HG02610 (cell line): ENCODE results near the gene ATP6V1F.
A peak's percentile ranks its signal among the peaks of the same experiment; 100 is the strongest.

Experiments
- ATAC-seq: cut with Tn5 transposase; IDR thresholded peaks from one replicate; pipeline ENCODE4 v1.9.1; 2021; ENCODE audit warnings: mild to moderate bottlenecking, moderate library complexity; ENCODE audit not compliant: unreplicated experiment

Gene ATP6V1F

DNA sequence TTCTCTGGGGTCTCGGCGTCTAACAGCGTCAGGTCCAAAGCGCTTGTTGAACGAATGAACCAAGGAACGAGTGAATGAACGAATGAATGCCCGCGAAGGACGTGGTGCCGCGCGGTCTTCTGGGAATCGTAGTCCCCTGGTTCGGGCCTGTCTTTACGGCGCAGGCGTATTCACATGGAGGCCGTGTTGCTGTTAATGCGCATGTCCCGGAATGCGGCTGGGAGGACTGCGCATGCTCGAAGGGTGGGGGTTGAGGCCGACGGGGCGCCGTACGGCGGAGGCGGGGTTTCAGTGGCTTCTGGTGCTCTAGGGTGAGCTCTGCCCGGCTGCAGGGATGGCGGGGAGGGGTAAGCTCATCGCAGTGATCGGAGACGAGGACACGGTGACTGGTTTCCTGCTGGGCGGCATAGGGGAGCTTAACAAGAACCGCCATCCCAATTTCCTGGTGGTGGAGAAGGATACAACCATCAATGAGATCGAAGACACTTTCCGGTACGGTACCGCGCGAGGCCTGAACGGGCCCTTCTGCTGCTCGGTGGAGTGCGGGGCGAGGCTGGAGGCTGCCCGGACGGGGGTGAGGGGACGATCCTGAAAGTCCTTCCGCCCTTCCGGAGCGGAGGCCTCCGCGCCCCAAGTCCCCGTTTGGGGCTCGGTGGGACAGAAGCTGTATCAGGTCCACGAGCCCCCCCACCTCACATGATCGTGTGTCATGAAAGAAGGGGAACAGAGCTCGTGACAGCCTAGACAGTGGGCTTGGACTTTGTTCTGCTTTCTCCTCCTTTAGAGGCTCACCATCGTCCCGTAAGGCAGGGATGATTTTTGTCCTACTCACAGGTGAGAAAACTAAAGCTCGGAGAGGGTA lies at the start of gene ATP6V1F:
Gene ATP6V1F (plus strand): TSS at position 286 of the 862 bp plus-strand sequence. CDS start 49 bp downstream, at position 335.
- peak; percentile 90 for ATAC-seq

GRCh38 chr7:128814499-128814898 lies 48.2 kb upstream of the ATP6V1F start:
- no peak for ATAC-seq

DNA sequence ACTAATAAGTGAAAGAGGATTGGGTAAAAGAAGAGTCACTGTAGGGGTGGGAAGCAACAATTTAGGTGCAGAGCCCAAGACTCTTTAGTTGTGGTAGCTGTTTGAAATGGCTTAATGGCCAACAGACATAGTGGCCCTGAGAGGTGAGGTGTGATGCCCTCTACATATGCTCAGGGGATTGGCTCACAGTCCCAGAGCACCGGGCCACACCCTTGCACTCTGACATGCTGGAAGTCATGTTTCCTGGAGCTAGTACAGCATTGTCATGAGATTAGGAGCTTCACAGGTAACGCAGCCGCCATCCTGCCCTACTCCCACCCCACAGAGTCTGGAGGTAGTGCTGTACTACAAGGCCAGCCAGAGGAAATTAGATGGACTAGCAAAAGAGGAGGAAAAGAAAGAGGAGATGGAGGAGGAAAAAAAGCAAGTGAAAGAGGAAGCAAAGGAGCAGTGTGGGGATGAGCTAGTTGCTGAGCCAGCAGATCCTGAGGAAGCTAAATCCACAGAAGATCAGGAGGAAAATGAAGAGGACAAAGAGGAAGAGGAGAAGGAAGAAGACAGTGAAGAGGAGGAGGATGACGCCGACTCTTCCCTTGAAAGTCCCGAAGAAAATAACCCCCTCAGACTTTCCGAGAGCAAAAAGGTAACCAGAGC lies 47.2 kb upstream of the ATP6V1F start:
- no peak for ATAC-seq

GRCh38 chr7:128818694-128819093 lies 44.0 kb upstream of the ATP6V1F start:
- no peak for ATAC-seq

GRCh38 chr7:128821724-128822123 lies 40.9 kb upstream of the ATP6V1F start:
- ATAC-seq, result no peak

DNA sequence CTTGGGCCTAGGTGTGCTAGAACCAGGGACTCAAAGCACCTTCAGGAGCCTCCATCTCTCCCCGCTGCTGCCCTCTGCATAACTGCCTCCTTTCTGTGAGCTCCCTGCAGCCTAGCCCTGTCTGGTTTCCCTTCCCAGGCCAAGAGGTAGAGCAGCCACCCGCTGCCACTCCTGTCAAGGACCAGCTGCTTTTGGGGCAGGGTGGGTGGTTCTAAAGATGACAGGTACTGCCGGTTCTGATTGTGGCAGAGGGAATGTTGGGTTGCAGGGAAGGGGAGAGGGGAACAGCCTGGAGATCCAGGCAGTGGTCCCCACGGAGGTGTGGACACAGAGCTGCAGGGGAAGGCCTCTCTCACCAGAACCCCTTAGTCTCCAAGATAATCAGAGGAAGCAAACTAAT lies 36.1 kb upstream of the ATP6V1F start:
- ATAC-seq, result no peak

- ATAC-seq, result no peak
Measured at GRCh38 chr7:128826916-128827247, 35.8 kb upstream of the ATP6V1F start.

GRCh38 chr7:128827248-128827958 lies 35.3 kb upstream of the ATP6V1F start:
- no peak for ATAC-seq

DNA sequence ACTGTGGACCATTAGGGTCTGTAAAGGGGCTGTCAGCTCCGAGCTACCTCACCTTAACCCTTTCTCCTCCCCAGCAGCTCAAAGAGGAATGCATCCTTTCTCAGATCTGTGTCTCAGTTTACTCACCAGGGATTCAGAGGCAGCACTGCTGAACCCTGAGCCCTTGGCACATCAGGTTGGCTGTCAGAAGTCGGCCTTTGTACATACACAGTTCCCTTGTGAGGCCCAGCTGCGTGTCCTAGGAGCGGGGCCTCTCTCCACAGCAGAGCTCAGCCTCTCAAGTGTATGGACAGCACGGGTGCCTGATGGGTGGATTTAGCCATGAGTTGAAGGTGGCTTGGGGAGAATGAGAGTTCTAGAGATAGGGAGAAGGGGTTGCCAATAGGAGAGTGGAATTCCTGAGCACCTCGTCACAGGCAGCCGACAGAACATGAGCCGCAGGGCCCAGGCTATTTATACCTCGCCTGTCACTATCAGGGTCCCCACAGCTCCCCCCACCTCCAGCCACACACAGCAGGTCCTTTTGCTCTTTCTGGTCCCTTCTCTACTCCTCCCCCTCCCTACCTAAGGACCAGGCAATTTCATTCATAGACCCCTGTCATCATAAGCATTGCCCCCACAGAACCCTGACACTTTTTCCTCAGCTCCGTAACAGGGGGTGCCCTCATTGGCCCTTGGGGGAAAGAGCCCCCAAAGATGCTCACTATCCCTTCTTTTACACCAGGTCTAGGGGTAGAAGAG lies 34.5 kb upstream of the ATP6V1F start:
- no peak for ATAC-seq

GRCh38 chr7:128829391-128830166 lies 33.1 kb upstream of the ATP6V1F start:
- no peak for ATAC-seq

GRCh38 chr7:128830231-128831177 lies 32.2 kb upstream of the ATP6V1F start, which contains the start of gene FLNC:
Gene FLNC (plus strand): TSS chr7:128830406. CDS start chr7:128830638, 232 bp downstream.
- ATAC-seq, result no peak

- no peak for ATAC-seq
Measured at GRCh38 chr7:128831178-128831993, 31.3 kb upstream of the ATP6V1F start.

DNA sequence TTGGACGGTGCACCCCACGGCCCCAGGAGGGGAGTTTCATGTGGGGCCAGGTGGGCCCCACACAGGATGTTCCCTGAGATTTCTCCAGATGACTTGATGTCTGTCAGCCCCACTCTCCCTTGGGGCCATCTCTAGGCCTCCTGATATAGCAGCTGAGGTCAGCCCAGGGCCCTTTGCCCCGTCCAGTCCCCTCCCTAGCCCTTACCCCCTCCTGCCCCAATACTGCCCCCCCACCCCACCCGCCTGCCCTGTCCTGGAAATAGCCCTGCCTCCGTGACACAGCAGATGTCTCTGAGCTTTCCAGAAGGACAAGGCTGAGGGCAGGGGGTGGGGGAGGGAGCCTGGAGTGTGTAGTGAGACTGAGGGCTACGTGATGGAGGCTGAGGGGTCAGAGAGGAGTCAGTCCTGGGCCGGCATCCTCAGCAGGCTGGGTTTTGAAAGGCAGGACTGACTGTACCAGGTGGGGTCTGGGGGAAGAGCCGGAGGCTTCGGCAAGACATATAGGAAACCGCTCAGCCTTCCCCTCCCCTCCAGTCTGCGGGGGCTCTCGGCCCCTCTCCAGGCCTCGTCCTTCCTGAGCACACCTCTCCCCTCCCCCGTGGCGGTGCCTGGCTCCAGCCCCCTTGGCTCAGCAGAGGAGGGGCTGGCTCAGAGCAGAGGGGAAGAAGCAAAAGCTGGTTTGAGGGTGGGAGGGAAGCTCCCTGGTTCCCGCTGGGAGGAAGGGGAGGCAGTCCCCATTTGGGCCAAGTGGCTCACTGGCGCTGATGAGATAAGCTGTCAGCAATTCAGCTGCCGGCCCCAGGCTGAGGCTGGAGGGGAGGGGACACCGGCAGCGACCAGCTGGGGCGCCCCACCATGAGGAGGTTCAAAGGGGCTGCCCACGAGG lies 30.4 kb upstream of the ATP6V1F start:
- ATAC-seq, result no peak

- ATAC-seq, result no peak
Measured at GRCh38 chr7:128832880-128833147, 29.8 kb upstream of the ATP6V1F start.

DNA sequence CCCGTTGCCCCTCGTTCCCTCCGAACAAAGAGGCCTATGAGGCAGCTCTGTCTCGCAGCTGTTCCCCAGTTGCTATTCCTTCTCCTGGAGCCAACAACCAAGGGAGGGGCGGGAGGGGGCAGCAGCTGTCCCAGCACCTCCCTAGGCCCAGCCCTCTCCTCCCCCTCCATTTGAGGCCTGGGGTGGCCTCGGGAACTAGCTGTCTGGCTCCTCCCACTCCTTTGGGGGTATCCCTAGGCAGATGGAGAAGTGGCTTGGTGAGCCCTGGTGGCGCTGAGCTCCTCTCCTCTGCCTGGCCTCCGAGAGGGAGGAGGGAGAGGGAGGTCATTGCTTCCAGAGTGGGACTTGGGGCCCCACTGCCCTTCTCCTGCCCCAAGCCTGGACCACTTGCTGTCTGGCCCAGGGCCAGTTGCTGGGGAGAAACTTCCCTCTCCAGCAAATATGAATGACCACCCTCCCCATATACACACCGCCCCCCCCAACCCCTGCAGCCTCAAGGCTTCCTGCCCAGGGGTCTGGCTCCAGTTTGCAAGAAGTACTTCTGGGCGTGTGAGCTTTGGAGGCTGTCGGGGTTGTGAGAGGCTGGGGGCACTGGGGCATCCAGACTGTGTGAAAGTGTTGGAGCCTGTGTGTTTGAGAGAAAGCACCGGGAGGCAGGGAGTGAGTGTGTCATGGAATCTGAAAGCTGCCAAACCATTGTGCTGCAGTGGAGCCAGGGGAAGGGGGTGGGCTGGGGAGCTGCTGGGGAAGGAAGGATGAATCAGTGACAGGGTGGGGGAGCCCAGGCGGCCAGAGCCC lies 29.3 kb upstream of the ATP6V1F start:
- no peak for ATAC-seq

DNA sequence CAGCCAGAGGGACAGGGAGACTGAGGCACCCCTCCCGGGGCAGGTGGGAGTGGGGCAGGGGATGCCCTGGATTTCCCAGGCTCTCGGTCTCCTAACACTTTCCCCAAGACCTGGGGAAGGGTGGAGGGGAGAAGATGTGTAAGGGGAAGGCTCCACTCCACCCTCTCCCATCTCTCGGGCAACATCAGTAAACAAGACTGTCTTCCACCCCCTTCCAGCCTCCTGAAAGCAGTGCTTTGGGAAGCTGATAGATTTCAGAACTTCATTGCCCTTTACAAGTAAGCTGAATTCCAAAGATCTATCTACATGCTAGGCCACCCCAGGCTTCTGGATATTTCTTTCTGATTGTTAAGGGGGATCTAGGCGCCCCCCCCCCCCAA lies 28.7 kb upstream of the ATP6V1F start:
- no peak for ATAC-seq
